GM18868 (cell line): ENCODE measurements around the gene ZNF664.
"Not testable (repeated sequence)": the region's sequence is repeated elsewhere in the genome, so short reads cannot be mapped to it uniquely, and the experiment has no call there.

Experiments
- ATAC-seq: cut with Tn5 transposase; IDR thresholded peaks from one replicate; pipeline ENCODE4 v1.9.1; 2021; ENCODE audit warnings: mild to moderate bottlenecking, moderate library complexity; ENCODE audit not compliant: unreplicated experiment

The ZNF664 gene

GRCh38 chr12:123941000-123941399 is 32.0 kb upstream of the ZNF664 start:
- no peak for ATAC-seq

DNA sequence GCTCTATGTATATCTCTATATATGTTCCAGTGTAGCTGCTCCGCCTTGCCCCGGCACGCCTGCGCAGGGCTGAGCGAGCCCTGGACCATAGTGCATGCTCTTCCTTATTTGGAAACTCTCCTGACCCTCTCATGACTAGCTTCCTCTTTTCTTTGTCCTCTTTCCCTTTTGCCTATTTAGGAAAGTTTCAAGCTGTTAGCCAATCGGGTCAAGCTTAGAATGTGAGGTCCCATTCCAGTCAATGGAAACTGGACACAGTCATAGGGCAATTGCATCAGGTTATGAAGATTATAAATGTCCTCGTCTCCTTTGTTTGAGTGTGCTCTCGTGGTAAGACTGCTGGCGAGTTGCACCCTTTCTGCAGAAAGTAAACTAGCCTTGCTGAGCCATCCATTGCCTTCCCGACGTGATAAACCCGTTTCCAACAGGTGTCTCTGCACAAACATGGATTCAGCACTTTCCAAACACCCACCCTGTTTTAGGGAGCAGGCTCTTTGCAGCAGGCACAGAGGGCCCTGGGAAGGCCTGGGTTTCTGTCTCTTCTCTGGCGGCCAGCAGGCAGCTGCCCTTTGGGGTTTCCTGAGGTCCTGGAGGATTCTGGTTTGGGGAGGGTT is 31.3 kb upstream of the ZNF664 start:
- no peak for ATAC-seq

DNA sequence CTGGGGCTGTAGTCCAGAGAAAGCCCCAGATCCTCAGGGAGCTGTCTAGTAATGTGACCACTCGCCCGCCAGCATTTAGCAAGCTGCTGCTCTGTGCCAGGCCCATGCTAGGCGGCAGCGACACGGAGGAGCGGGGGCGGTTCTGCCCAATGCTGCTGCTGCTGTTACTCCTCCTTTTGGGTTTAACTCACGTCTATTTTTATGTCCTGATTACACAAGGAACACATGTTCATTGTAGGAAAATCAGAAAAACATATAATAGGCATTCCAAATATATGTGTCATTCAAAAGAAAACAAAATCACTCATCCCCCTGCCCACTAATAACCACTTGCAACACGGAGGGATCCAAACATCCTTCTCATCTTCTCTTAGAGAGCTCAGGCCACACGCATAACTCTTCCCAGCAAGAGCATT is 30.8 kb upstream of the ZNF664 start:
- ATAC-seq = no peak

GRCh38 chr12:123942911-123943648 is 29.9 kb upstream of the ZNF664 start:
- ATAC-seq = no peak

GRCh38 chr12:123943816-123944215 is 29.2 kb upstream of the ZNF664 start:
- ATAC-seq = no peak

DNA sequence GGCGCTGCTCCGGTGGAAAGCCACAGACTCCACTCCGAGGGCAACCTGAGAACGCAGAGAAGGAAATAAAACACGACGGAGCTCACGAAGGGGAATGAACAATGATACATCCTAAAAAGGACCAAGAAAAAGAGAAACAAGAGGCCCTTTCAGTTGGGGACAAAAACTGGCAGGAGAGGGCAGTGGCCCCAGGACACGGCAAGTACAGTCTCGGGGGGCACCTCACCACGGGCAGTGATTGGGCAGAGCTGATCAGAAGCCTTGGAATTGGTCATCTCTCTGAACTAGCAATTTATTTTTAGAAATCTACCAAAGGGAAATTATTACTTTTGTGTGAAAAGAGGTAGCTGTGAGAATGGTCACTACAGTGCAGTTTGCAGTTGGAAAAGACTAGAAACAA is 28.3 kb upstream of the ZNF664 start:
- ATAC-seq = no peak

DNA sequence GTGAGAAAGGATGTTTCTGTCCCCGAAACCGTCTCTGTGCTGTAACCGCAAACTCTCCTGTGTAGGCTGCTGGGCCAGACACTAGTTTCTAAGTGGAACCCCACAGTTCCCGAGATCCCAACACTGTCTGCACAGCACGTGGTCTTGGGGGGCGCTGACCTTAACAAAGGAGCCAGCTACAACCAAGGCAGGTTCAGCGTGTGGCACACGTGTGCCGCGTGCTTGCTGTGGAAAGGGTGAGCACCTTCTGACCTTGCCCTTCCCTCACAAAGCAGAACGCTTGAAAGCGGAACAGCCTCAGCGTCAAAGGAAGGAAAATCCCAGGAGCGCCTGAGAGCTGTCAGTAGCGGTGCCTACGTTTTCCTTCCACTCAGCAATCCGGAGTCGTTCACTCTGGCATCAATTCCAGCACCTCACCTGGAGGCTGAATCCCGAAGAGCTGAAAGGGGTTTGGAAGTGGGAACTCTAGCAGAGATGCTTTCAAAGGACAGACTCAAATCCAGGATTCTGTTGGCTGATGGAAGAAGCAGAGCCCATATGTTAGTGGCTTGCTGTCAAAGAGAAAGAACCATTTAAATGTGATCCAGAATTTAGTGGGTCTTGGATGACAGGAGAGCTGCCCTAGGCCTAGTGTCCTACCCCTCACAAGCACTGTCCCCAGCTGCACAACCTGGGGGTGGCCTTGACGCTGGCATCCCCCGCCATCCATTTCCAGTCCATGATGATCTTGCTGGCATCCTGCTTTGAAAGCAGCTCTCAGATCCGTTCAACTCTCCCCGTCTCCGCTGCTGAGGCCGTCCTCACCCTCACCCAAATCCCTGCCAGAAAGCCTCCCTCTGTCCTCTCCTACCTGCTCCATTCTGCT is 27.5 kb upstream of the ZNF664 start:
- no peak for ATAC-seq

DNA sequence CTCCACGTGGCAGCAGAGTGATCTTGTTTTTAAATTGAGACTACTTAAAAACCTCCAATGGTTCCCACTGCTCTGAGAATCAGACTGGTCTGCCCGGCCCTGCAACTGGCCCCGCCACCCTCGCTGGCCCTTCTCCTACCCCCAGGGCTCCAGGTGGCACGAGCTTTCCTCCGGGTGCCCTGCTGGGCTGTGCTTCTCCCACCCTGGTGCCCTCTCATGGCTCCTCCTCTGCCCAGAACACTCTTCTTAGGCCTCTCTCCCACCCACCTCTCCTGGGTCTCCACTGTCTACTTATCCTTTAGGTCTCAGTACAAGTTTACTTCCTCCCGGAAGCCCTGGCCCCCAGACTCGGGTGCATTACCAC is 26.9 kb upstream of the ZNF664 start:
- ATAC-seq = no peak

GRCh38 chr12:123946516-123947505 is 26.2 kb upstream of the ZNF664 start:
- not testable (repeated sequence) for ATAC-seq

- not testable (repeated sequence) for ATAC-seq
Measured at GRCh38 chr12:123947531-123947930, 25.5 kb upstream of the ZNF664 start.

DNA sequence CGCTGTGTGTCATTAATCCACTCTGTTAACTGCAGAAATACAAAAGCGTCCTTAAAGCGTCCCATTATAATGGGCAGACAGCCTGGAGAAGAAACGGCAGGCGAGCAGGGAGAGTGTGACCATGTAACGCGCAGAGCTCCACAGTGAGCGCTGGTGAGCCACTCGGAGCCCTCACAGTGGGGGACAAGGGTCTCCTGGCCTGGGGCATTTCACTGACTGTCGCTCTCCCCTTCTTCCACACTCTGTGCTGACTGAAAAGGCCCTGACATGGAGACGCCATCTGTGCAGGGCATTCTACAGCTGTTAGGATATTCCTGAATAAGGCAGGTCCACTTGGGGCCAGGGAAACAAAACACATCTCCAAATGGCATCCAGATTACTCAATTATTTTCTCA is 24.6 kb upstream of the ZNF664 start:
- ATAC-seq = no peak

DNA sequence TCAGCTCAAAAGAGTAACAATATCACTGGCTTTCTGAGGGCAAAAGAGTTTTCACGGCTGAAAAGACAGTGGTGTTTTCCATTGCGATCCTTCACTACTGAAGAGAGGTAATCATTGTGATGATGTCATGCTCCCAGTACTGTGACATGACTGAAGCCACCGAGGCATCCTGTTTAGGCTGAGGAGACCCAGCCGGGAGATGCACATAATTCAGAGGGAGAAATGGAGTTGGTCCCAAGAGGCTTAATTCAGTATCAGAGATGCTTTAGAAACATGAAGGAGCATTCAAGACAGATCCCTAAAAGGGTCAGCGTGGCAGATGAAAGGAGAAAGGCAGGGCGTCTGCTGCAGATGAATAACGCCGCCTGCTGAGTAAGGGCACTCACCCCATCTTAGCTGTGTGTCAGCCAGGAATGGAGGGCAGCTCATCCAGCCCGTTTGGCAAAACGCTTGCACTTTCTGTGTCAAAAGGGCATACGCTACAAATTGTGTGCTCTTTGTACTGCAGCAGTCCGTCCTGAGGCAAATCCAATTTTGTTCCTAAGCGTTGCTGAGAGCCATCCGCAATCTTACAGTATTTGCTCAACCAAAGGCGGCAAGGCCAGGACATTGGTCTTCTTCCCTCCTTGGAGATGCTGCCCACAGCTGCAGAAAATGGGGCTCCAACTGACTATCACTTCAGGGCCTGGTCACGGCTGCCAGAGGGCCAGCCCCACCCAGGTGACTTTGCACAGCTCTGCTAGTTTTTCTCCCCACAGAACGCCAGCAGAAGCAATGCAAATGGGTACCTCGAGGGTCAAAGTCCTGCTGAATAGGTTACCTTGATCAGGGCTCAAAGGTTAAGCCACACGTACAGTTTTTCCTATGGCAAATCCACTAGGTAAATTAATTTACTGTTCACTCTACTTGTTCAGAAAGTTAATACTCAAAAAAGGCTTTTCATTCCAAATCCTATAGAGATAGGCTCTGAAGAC is 23.9 kb upstream of the ZNF664 start:
- no peak for ATAC-seq

DNA sequence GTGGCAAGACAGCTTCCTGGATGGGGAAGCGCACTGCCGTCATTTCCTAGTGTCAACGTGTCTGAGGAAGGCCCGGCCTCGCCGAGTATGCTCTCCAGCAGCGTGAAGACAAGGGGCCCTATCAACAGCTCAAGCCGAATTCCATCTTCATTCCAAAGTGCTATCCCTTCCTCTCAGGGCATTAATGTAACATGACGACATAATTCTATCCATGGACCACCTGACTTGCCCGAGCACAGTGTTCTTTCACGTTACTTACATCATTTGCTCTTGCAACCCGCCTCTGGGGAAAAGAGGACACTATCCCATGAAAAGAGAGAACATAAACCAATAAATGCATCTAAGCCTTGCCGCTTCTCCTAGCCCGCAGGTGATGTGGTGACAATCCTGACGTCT is 23.2 kb upstream of the ZNF664 start:
- no peak for ATAC-seq

DNA sequence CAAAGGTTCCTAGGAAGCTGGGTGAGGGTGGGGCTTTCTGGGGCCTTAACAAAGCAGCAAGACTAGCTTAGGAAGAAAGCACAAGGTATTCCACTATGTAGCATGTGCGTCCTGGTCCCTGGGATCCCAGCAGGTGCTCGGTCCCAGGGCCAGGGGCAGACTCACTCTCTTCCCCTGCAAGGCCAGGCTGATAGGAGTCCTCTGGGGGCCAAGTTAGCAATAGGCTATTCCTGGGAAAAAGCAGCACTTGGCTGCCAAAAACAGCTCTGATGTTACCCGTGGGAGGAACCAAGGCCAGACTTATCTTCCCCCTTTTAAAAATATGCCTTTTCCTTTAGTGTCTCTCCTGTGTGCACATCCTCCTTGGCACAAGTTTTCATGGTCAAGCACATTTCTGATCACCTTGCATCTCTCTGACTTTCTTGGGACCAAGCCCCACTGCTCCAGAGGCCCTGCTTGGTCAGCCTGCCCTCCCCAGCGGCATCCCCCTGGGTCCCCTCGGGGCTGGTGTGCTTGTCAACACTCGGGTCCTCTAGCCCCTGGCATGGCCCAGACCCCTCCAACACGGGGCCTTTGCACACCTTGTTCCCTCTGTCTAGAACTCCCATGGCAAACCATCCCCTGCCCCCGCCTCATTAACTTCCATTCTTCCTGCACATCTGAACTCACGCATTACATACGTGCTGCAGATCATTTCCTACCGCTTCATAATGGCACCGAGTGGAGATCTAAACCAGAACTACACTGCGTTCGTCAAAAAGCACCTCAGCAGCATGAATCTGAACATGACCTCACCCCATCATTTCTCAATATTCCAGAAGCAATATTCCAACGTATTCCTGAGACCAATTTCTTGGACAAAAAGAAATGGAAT is 22.3 kb upstream of the ZNF664 start:
- ATAC-seq = no peak

- ATAC-seq = no peak
Measured at GRCh38 chr12:123951467-123951866, 21.5 kb upstream of the ZNF664 start.

- no peak for ATAC-seq
Measured at GRCh38 chr12:123952037-123952436, 21.0 kb upstream of the ZNF664 start.

GRCh38 chr12:123954647-123955350 is 18.2 kb upstream of the ZNF664 start:
- no peak for ATAC-seq

DNA sequence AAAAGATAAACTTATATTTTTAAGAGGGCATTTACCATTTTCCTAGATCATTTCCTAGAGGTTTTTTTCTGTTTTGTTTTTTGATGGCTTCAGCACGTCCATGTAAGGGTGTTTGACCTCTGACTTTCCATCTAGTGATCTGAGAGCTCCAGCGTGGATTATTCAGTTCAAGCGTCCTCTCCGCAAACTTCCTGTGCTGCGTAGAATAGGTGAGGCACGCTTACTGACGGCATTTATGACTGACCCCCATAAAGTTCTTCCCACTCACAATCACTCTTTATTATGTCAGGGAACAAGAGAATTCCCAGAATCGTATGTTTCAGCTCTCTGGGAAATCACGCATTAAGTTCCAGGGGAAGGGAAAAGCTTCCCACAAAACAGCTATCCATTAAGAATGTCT is 16.8 kb upstream of the ZNF664 start:
- no peak for ATAC-seq
